ENCODE results near the gene FBXO24.
"Not testable (repeated sequence)": the region's sequence is repeated elsewhere in the genome, so short reads cannot be mapped to it uniquely, and the experiment has no call there.

Gene FBXO24, protein sequence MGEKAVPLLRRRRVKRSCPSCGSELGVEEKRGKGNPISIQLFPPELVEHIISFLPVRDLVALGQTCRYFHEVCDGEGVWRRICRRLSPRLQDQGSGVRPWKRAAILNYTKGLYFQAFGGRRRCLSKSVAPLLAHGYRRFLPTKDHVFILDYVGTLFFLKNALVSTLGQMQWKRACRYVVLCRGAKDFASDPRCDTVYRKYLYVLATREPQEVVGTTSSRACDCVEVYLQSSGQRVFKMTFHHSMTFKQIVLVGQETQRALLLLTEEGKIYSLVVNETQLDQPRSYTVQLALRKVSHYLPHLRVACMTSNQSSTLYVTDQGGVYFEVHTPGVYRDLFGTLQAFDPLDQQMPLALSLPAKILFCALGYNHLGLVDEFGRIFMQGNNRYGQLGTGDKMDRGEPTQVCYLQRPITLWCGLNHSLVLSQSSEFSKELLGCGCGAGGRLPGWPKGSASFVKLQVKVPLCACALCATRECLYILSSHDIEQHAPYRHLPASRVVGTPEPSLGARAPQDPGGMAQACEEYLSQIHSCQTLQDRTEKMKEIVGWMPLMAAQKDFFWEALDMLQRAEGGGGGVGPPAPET

DNA sequence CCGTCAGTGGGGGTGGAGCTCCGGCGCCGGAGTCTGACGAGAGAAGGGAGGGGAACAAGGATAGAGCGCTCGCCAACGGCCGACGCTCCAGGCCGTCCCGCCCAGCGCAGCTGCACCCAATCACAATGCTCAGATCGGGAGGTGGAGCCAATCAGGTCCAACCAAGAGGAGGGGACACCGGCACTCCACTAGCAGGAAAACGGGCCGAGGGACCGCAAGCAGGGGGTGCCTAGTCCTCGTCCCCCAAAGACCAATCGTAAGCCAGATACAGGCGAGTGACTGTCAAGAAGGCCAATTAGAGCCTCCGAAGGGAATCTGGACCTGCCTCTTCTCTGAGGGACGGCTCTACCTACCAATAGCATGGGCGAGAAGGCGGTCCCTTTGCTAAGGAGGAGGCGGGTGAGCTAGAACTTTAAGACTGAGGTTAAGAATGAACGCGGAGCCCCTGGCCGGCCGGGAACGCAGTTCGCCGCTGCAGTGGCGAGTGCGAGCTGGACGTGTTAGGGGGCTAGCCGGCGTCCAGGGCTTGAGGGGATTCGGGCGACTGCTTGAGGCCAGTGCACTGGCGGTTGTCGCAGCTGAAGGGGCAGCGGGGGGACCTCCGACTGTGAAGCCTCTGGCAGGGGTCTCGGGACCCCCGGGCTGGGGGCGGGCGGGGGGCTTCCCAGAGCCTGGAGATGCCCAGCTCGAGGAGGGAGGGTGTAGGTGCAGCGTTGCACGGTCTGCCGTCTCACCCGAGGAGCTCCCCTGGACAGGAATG lies at the start of gene FBXO24:
FBXO24 (plus strand) TSS at position 63 of the 760 bp plus-strand sequence; CDS start at position 361, 298 bp downstream.
- peak; percentile 99 for DNase-seq (ENCODE audit: low read depth)

DNA sequence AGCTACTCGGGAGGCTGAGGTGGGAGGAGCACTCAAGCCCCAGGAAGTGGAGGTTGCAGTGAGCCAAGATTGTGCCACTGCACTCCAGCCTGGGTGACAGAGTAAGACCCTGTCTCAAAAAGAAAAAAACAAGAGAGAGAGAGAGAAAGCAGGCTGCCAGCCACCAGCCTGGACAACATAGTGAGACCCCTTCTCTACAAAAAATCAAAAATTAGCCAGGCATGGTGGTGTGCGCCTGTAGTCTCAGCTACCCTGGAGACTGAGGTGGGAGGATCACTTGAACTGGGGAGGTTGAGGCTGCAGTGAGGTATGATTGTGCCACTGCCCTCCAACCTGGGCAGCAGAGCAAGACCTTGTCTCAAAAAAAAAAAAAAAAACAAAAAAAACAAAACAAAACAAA lies 49.4 kb upstream of the FBXO24 start:
- not testable (repeated sequence) for DNase-seq (ENCODE audit: low read depth)

DNA sequence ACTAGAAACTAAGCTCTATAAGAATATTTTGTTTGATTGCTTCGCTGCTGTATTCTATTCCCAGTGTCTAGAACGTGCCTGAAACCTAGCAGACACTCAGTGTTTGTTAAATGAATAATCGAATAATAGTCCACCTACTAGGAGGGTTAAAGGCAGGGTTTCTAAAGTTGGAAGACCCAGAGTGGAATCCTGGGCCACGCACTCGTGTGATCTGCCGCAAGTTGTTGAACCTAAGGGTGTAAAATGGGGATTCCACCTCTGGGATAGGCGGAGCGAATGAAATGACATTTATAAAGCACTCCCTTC lies 47.8 kb upstream of the FBXO24 start:
- DNase-seq (ENCODE audit: low read depth), result no peak

DNA sequence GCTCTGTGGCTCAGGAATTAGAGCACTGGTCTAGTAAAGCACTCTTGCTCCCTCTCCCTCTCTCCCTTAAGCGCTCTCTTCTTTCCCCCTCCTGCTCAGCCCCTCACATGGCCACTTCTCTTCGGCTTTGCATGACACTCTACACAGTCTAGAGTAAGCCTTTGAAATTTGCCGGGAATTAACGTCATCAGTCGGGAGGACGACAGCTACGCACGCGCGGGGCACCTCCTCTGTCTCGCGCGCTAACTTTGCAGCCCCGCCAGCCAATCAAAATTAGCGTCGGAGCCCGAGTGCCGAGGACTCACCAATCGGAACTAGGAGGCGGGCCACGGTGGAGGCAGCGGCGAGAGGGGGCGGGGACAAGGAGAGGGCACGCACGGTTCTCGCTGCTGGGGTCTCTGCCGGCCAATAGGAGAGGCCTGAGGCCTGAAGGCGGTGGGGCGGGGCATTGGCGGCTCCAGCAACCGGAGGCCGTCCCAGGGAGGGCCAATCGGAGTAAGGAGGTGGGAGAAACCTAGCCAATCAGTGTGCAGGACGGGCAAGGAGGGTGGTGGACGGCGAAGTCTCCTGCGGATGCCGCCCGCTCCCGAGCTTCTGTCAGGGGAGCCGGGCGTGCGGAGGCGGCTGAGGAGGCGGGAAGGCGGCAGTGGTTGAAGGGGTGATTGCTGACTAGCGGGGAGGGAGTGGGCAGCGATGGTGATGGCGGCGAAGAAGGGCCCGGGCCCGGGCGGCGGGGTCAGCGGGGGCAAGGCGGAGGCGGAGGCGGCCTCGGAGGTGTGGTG lies 47.3 kb upstream of the FBXO24 start, which contains the start of gene AGFG2:
AGFG2 (plus strand) TSS at position 550 of the 782 bp plus-strand sequence; CDS start at position 694, 144 bp downstream.
- peak; percentile 99 for DNase-seq (ENCODE audit: low read depth)

DNA sequence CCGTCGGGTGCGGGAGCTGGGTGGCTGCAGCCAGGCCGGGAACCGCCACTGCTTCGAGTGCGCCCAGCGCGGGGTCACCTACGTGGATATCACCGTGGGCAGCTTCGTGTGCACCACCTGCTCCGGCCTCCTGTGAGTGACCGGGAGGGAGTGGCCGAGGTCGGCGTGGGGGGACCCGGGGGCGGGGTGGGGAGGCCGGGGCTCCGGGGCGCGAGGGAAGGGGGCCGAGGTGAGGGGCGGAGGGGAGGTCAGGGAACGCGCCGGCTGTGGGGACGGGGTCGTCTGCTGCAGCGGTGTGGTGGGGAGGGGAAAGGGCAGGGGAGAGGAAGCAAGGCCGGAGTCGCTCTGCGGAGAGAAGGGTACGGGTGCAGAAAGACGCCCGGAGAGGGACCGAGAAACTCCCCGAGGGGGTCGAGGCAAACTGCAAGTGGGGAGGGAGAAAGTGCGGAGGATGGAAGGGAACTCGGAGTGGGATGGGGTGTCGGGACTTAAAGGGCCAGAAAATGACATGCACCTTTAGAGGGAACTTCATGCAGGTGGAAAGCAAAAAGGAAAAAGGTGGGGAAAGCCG lies 46.6 kb upstream of the FBXO24 start:
- no peak for DNase-seq (ENCODE audit: low read depth)

DNA sequence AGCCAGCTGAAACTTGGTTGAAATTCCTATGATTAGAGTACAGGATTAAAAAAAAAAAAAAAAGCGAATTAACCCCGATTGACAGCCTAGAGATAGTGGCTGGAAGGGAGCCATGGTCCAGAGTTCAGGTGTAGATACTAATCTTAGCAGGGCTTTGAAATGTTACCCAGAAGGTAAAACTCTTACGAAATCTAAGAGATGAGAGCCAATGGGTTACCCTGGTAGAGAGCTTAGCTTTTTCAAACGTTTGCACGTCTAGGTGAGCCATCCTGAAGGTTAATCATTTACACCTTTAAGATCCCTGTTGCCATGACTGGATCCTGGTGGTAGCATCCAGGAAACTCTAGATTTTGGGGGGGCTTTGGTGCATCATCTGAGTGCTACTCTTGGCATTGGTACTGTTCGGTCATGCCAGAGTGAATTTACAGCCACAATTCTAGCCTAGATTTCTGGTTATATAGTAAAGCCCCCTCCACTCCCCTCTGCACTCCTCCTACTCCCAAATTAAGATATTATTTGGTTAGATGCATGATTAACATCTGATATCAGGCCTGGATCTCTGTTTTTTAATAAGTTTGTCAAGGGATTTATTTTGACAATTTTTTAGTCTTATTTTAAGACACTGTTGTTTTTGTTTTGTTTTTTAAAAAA lies 45.9 kb upstream of the FBXO24 start:
- no peak for DNase-seq (ENCODE audit: low read depth)

DNA sequence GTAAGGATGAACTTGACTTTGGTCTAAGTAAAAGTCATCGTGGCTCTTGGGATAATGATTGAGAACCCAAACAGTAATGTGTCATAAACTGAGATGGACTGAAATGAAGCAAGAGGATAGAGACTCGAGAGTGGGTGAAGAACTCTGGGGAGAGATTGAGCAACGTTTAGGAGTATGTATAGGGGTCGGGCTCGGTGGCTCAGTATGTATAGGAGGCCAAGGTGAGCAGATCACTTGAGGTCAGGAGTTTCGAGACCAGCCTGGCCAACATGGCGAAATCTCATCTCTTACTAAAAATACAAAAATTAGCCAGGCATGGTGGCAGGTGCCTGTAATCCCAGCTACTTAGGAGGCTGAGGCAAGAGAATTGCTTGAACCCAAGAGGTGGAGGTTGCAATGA lies 44.8 kb upstream of the FBXO24 start:
- DNase-seq (ENCODE audit: low read depth), result not testable (repeated sequence)

DNA sequence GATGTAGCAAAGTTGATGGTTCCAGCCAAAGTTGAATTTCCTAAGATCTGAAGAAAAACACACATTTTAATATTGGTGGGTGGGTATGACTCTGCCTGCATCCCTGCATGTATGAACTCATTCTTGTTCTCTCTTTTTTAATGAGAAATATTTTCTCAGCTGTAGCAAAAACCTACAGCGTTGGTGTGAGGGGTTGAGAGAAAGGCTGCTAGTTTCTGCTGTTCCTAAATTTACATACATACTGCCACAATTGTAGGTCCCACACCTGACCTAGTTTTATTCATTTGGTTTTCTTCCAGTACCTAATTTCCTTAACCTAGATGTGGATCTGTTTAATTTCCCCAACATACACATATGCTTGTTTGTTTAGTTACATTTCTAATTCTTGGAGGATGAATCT lies 42.5 kb upstream of the FBXO24 start:
- DNase-seq (ENCODE audit: low read depth), result no peak

DNA sequence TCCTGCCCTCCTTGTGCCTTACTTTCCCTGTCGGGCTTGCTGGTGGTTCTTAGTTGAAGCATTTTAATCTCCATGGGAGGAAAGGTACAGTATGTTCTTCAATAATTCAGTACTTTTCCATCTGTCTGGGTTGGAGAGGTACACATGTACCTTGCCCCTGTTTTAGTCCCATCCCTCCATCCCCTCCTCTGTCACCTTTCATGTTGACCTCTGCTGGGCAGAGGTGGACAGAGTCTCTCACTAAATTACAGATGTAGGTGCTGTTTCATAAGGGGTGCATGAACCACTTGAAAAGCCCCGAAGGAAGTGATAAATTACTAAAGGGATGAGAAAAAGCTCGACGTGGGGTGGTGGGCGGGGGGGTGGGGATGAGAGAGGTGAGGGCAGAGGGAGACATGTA lies 41.7 kb upstream of the FBXO24 start:
- no peak for DNase-seq (ENCODE audit: low read depth)

DNA sequence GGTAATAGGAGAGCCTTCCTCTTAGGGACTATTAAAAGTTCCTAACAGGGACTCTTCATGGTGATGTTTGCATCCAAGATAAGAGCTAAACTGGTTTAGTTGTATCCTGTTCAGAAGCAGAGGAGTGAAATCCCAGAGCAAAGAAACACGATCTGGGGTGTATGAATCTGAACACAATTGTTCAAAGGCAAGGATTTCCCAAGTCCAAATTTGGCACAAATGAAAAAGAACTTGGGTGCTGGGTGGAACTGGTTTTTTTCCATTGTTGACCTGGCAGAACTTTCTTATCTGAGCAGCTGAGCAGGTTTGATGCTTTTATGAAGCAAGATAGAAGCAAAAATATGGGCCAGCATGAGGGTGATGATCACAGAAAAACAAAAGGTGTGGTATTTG lies 41.2 kb upstream of the FBXO24 start:
- no peak for DNase-seq (ENCODE audit: low read depth)

DNA sequence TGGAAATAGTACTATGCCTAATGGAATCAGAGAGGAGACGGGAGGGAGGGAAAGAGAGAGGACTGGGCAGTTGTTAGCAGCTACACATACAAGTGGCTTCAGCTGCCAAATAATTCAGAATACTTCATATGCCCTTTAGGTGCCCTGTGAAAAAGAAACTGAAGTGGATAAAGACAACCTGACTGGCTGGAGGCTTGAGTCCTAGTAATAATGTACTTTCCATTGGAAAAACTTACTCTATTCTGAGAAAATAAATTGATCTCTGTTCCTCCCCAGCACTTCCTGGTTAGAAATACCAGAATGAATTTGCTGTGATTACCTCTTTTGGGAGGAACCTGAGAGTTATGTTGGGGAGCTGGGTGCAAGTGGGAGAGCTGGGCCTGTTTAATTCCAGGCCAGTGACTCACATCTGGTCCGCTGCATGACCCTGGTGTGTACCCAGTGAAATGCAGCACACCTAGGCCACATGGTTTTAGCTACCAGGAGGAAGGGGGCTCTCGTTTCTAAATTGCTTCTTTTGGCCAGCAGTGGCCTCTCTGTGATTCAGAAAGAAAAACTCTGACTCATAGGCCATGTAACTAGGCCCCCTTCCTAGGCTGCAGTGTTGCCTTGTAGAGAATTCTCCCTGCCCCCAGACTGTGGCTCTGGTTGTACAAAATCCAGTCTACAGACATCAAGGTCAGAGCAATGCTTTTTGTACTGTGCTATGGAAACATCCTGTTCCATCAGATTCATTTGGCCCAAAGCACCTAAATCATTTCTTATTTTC lies 40.6 kb upstream of the FBXO24 start:
- peak; percentile 91 for DNase-seq (ENCODE audit: low read depth)

DNA sequence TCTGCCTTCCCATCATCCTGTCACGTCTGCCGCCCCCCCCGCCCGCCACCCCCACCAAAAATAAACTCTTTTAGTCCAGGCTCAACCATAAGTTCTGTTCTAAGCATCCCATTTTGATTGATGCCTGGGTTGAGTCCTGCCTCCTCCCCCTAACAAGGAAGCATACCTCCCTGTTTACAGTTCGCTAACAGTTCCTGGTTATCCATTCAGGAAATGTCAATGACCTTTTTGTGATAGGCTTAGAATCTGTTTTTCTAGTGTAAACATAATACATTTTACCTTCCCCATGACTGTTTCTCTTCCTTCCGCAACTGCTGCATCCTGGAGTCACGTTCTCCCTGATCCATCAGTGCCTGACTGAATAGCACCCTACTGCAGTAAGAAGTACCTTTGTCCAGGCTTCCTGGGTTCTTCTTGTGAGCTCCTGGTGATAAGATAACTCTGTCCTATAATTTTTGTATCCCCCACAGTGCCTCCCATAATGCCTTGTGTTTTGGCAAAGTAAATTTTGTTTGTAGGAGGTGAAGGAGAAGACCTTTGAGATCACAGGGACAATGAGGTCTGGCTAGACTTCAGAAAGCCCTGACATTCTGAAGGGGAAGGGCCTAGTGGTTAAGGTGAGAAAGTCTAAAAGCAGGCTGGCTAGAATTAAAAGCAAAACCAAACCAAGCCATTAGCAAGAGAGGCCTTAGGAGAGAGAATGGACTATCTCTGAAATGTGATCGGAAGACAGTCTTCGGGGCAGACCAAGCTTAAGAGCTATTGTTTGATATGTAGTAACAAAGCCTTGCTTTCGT lies 39.8 kb upstream of the FBXO24 start:
- no peak for DNase-seq (ENCODE audit: low read depth)

DNA sequence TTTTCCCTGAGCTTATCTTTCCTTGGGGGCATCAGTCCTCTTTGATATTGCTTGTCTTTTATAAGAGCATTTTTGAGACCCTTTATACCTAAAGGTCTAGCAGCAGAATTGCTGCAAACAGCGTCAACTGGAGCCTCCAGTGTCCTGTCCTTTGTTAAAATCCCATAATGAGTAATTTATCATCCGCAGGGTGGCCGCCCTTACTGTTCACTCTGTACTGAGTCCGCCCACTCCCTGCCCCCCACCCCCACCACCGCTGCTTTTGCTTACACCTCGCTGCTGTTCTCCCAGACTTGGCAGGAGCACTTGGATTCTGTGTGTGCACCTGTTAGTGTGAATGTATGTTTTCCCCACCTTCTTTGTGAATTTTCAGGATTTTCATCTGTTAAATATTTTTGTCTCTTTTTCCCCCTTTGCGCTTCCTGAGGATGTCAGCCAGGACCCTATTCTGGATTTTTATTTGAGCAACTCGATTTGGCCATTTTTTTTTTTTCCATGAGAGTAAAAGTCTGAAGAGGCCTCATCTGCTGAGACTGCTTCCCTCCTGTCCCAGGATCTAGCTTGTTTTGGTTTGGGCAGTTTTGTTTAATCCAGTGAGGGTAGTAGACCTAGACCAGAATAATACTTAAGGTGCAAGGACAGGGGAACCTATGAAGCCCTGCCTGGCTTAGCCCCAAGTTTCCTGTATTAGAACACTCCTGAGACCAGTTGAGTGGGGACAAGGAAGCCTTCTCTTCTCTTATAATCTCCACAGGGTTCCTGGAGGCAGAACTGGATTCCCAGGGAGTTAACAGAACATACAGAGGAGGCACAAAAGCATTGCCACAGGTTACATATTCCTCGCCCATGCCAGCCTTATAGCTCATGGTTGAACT lies 39.0 kb upstream of the FBXO24 start:
- DNase-seq (ENCODE audit: low read depth), result no peak

DNA sequence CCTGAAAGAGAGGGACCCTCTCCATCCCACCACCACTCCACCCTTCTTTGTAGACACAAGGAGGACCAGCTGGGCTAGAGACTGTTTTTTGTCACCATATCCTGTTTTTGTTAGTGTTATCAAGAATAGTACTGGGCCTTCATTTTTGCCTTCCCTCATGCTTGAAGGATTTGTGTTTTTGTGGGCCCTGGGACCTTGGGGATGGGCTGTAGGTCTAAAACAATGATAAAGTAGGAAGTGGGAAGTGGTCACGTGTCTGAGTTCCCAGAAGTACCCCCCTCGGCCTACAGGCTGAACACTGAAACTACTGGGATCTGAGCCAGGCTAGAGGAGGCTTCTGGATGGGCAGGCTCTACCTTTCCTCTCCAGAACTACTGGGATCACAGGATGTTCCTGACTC lies 38.3 kb upstream of the FBXO24 start:
- no peak for DNase-seq (ENCODE audit: low read depth)

DNA sequence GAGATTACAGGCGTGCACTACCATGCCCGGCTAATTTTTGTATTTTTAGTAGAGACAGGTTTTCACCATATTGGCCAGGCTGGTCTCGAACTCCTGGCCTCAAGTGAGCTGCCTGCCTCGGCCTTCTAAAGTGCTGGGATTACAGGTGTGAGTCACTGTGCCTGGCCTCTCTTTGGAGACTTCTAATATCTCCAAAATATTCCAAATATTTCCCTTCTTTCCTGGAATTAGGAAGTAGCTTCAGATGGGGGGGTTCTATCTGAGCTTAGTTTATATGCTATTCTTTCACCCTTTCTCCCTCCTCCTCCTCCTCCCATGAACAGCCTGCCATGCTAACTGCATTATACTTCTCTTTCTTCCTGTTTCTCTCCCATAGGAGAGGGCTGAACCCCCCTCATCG lies 37.7 kb upstream of the FBXO24 start:
- not testable (repeated sequence) for DNase-seq (ENCODE audit: low read depth)

DNA sequence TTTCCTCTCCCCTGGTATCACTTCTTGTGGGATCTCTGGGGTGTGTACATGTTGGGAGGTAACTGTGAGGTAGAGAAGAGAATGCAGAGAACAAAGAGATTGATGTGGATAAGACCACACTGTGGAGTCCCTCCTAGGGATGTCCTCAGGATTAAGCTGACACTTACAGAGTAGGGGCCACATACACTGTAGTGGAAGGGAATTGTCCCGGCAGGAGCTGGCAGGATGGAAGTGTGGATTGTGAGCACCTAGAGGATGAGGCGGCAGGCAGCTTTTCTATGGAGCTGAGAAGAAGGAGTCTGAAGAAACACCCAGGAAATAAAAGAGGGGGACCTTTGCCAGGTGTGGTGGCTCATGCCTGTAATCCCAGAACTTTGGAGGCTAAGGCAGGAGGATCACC lies 33.6 kb upstream of the FBXO24 start:
- no peak for DNase-seq (ENCODE audit: low read depth)

DNA sequence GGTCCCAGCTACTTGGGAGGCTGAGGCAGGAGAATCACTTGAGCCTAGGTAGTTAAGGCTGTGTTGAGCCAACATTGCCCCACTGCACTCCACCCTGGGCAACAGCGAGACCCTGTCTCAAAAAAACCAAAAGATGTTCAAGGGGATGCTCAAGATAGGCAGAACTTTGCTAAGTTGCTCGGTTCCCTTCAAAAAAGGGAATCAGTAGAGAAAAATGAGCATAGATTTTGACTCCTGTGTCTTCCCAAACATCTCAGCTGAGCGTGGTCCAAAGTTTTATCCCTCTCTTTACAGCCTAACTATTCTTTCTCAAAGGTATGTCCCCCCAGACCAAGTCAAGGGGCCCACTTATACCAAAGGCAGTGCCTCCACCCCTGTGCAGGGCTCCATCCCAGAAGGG lies 33.1 kb upstream of the FBXO24 start:
- DNase-seq (ENCODE audit: low read depth), result no peak

DNA sequence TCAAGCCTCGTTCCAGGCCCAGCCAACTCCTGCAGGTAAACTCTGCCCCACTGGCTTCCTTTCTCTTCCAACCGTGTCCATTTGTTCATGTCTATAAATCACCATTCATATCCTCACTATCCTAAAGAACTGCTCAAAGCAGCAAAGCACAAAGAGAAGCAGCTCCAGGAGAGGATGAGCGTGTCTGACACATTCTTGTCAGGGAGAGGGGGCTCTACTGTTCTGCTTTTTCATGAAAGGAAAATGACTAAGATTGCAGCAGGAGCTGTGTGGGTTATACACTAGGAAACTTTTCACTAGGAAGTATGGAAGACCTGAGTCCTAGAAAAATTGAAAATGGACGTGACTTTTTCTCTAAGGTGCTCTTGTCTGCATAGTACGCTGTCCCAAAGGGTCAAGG lies 30.4 kb upstream of the FBXO24 start:
- no peak for DNase-seq (ENCODE audit: low read depth)

DNA sequence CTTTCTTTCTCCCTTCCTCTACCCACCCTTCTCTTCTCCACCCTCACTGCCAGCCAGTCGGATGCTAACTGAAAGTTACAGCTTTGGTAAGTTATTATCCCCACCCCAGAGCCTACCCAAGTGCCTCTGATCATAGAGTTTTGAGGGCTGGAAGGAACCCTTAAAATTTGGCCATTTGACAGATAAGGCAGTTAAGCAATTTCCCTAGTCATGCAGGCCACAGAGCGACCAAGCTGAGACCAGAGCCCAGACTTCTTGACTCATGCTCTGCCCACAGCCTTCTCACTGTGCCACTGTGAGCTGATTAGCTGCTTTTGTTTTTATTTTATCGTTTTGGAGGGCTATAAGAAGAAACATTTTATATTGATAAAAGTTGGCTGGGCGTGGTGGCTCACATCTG lies 29.6 kb upstream of the FBXO24 start:
- no peak for DNase-seq (ENCODE audit: low read depth)

Measured in ELR (cell line).